NCI-H2107 treated with DMSO at 0.1 percent for 48 hours (cell line): ENCODE data around the gene FCRLA.
"Not testable (repeated sequence)": the region's sequence is repeated elsewhere in the genome, so short reads cannot be mapped to it uniquely, and the experiment has no call there.

Source experiments
- DNase-seq: peaks from one replicate; lab custom pipeline; 2025; ENCODE audit not compliant: unreplicated experiment; lab: John Stamatoyannopoulos, UW

Gene FCRLA

GRCh38 chr1:161706482-161707347 is at the start of gene FCRLA:
Gene FCRLA, plus strand, starts transcription at chr1:161707229. Its CDS starts 36 bp downstream, at chr1:161707265.
- DNase-seq = no peak

- DNase-seq = not testable (repeated sequence)
These were observed 48.5 kb upstream of the FCRLA start for GRCh38 chr1:161658524-161658923.

GRCh38 chr1:161661660-161662311 is 45.2 kb upstream of the FCRLA start:
- not testable (repeated sequence) for DNase-seq

GRCh38 chr1:161662684-161663339 is 44.2 kb upstream of the FCRLA start, which contains the start of gene FCGR2B:
Gene FCGR2B, plus strand, starts transcription at chr1:161663143. Its CDS starts 99 bp downstream, at chr1:161663242.
- DNase-seq = not testable (repeated sequence)

- DNase-seq = not testable (repeated sequence)
These were observed 43.5 kb upstream of the FCRLA start for GRCh38 chr1:161663569-161663968.

- DNase-seq = not testable (repeated sequence)
These were observed 42.3 kb upstream of the FCRLA start for GRCh38 chr1:161664689-161665088.

GRCh38 chr1:161671045-161672020 is 35.7 kb upstream of the FCRLA start:
- DNase-seq = not testable (repeated sequence)

GRCh38 chr1:161673437-161673836 is 33.6 kb upstream of the FCRLA start:
- not testable (repeated sequence) for DNase-seq

- DNase-seq = not testable (repeated sequence)
These were observed 32.6 kb upstream of the FCRLA start for GRCh38 chr1:161674447-161674846.

GRCh38 chr1:161674908-161675307 is 32.1 kb upstream of the FCRLA start:
- not testable (repeated sequence) for DNase-seq

- no peak for DNase-seq
These were observed 30.6 kb upstream of the FCRLA start for GRCh38 chr1:161676441-161676840.

- DNase-seq = no peak
These were observed 29.9 kb upstream of the FCRLA start for GRCh38 chr1:161676958-161677689.

GRCh38 chr1:161678500-161678899 is 28.5 kb upstream of the FCRLA start:
- no peak for DNase-seq

GRCh38 chr1:161681879-161682278 is 25.1 kb upstream of the FCRLA start:
- DNase-seq = no peak

GRCh38 chr1:161688946-161689345 is 18.1 kb upstream of the FCRLA start:
- no peak for DNase-seq

- no peak for DNase-seq
These were observed 15.2 kb upstream of the FCRLA start for GRCh38 chr1:161691846-161692245.

GRCh38 chr1:161693020-161693712 is 13.9 kb upstream of the FCRLA start:
- not testable (repeated sequence) for DNase-seq

GRCh38 chr1:161698302-161698701 is 8.7 kb upstream of the FCRLA start:
- DNase-seq = not testable (repeated sequence)

- no peak for DNase-seq
These were observed 4.8 kb upstream of the FCRLA start for GRCh38 chr1:161702250-161702649.
